ENCODE measurements around the gene PGBD1. TPM values are rescaled to one million over a fixed set of nuclear protein-coding genes. Genes with fewer than 3 reads are reported as not detected.

PGBD1 gene, protein sequence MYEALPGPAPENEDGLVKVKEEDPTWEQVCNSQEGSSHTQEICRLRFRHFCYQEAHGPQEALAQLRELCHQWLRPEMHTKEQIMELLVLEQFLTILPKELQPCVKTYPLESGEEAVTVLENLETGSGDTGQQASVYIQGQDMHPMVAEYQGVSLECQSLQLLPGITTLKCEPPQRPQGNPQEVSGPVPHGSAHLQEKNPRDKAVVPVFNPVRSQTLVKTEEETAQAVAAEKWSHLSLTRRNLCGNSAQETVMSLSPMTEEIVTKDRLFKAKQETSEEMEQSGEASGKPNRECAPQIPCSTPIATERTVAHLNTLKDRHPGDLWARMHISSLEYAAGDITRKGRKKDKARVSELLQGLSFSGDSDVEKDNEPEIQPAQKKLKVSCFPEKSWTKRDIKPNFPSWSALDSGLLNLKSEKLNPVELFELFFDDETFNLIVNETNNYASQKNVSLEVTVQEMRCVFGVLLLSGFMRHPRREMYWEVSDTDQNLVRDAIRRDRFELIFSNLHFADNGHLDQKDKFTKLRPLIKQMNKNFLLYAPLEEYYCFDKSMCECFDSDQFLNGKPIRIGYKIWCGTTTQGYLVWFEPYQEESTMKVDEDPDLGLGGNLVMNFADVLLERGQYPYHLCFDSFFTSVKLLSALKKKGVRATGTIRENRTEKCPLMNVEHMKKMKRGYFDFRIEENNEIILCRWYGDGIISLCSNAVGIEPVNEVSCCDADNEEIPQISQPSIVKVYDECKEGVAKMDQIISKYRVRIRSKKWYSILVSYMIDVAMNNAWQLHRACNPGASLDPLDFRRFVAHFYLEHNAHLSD
- polyA plus RNA-seq (2012; ENCODE audit: insufficient read length, low read depth): 2.5 TPM

GRCh38 chr6:28281288-28282064 is at the start of gene PGBD1:
Gene PGBD1, plus strand, starts transcription at chr6:28281572. Its CDS starts 2,242 bp downstream, at chr6:28283814.
- peak; percentile 82 for TF ChIP-seq TAF1 (IDR thresholded peaks at IDR 0.05; ENCODE audit: borderline replicate concordance, insufficient read depth, low read length)
- peak; percentile 67; the same call in 1 of the 2 replicates for TF ChIP-seq SIN3A (IDR thresholded peaks at IDR 0.05; ENCODE audit: borderline replicate concordance, insufficient read depth, low read length)
- TF ChIP-seq, protein P1, sequence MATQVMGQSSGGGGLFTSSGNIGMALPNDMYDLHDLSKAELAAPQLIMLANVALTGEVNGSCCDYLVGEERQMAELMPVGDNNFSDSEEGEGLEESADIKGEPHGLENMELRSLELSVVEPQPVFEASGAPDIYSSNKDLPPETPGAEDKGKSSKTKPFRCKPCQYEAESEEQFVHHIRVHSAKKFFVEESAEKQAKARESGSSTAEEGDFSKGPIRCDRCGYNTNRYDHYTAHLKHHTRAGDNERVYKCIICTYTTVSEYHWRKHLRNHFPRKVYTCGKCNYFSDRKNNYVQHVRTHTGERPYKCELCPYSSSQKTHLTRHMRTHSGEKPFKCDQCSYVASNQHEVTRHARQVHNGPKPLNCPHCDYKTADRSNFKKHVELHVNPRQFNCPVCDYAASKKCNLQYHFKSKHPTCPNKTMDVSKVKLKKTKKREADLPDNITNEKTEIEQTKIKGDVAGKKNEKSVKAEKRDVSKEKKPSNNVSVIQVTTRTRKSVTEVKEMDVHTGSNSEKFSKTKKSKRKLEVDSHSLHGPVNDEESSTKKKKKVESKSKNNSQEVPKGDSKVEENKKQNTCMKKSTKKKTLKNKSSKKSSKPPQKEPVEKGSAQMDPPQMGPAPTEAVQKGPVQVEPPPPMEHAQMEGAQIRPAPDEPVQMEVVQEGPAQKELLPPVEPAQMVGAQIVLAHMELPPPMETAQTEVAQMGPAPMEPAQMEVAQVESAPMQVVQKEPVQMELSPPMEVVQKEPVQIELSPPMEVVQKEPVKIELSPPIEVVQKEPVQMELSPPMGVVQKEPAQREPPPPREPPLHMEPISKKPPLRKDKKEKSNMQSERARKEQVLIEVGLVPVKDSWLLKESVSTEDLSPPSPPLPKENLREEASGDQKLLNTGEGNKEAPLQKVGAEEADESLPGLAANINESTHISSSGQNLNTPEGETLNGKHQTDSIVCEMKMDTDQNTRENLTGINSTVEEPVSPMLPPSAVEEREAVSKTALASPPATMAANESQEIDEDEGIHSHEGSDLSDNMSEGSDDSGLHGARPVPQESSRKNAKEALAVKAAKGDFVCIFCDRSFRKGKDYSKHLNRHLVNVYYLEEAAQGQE (IDR thresholded peaks at IDR 0.05; ENCODE audit: insufficient read depth in 1 of 2, low read depth in 2 of 2, low read length in 2 of 2): no peak
- peak; percentile 82 for TF ChIP-seq POLR2AphosphoS5 (IDR thresholded peaks at IDR 0.05; ENCODE audit: low read depth, low read length)
- TF ChIP-seq FOXP2 (optimal IDR thresholded peaks at IDR 0.05; ENCODE audit: borderline replicate concordance, extremely low read depth, extremely low read length, insufficient read depth): peak; percentile 65

DNA sequence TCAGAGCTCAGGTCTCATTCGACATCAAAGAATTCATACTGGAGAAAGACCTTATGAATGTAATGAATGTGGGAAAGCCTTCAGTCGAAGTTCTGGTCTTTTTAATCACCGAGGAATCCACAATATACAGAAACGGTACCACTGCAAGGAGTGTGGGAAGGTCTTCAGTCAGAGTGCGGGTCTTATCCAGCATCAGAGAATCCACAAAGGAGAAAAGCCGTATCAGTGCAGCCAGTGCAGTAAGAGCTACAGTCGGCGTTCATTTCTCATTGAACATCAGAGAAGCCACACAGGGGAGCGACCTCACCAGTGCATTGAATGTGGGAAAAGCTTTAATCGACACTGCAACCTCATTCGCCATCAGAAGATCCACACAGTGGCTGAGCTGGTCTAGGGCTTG is 48.6 kb upstream of the PGBD1 start:
- TF ChIP-seq POLR2AphosphoS5 (IDR thresholded peaks at IDR 0.05; ENCODE audit: low read depth, low read length): no peak
- TF ChIP-seq SIN3A (IDR thresholded peaks at IDR 0.05; ENCODE audit: borderline replicate concordance, insufficient read depth, low read length): no peak
- no peak for TF ChIP-seq TAF1 (IDR thresholded peaks at IDR 0.05; ENCODE audit: borderline replicate concordance, insufficient read depth, low read length)
- TF ChIP-seq, protein P1 (IDR thresholded peaks at IDR 0.05; ENCODE audit: insufficient read depth in 1 of 2, low read depth in 2 of 2, low read length in 2 of 2): no peak
- no peak for TF ChIP-seq FOXP2 (optimal IDR thresholded peaks at IDR 0.05; ENCODE audit: borderline replicate concordance, extremely low read depth, extremely low read length, insufficient read depth)

- TF ChIP-seq POLR2AphosphoS5 (IDR thresholded peaks at IDR 0.05; ENCODE audit: low read depth, low read length): no peak
- TF ChIP-seq, protein P1 (IDR thresholded peaks at IDR 0.05; ENCODE audit: insufficient read depth in 1 of 2, low read depth in 2 of 2, low read length in 2 of 2): no peak
- no peak for TF ChIP-seq FOXP2 (optimal IDR thresholded peaks at IDR 0.05; ENCODE audit: borderline replicate concordance, extremely low read depth, extremely low read length, insufficient read depth)
- TF ChIP-seq SIN3A (IDR thresholded peaks at IDR 0.05; ENCODE audit: borderline replicate concordance, insufficient read depth, low read length): no peak
- TF ChIP-seq TAF1 (IDR thresholded peaks at IDR 0.05; ENCODE audit: borderline replicate concordance, insufficient read depth, low read length): no peak
Measured at GRCh38 chr6:28235912-28236452, 45.4 kb upstream of the PGBD1 start.

GRCh38 chr6:28239636-28240035 is 41.7 kb upstream of the PGBD1 start:
- TF ChIP-seq POLR2AphosphoS5 (IDR thresholded peaks at IDR 0.05; ENCODE audit: low read depth, low read length) (no peak), TAF1 (IDR thresholded peaks at IDR 0.05; ENCODE audit: borderline replicate concordance, insufficient read depth, low read length) (no peak), SIN3A (IDR thresholded peaks at IDR 0.05; ENCODE audit: borderline replicate concordance, insufficient read depth, low read length) (no peak), FOXP2 (optimal IDR thresholded peaks at IDR 0.05; ENCODE audit: borderline replicate concordance, extremely low read depth, extremely low read length, insufficient read depth) (no peak)
- TF ChIP-seq, protein P1 (IDR thresholded peaks at IDR 0.05; ENCODE audit: insufficient read depth in 1 of 2, low read depth in 2 of 2, low read length in 2 of 2): no peak

All from PFSK-1 (cell line).